ENCODE results near the gene RAD1. TPM values are rescaled to one million over a fixed set of nuclear protein-coding genes. Genes with fewer than 3 reads are reported as not detected.

RAD1 gene
- total RNA-seq, 4 donors from 2014 or later: 22.8 to 66.9 (median 30.2) TPM

DNA sequence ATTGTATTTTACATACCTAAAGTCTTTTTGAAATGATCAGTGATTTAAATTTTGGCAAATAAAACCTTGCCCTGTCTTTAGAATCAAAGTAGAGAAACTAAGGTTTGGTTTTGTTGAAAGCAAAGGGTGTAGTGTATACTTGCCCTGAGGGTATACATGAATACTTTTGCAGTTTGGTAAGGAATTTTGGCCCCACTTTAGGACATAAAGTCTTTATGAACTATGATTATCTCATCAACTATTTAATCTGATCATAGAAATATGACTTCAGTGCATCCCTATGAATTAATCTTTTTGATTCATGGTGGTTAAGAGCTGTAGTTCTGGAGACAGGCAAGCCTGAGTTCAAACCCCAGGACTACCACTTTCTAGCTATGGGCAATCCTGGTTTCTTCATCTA lies 17.7 kb downstream of the RAD1 start:
- no peak overlapping the region for H3K27ac ChIP-seq
- H3K4me3 ChIP-seq: no peak overlapping the region
- no peaks in the 10 kb centered on the region for H3K27me3 ChIP-seq
- no peak for ATAC-seq
- H3K4me1 ChIP-seq: peaks cover 0 to 7% (median 0%) of the 10 kb centered on the region in 3 donors
- H3K9me3 ChIP-seq: no peaks in the 10 kb centered on the region
- H3K36me3 ChIP-seq: peaks cover 0 to 21% of the 10 kb centered on the region in 2 donors
- TF ChIP-seq POLR2AphosphoS5 (IDR thresholded peaks at IDR 0.05) (no peak), POLR2A (IDR thresholded peaks at IDR 0.05) (no peak), EP300 (IDR thresholded peaks at IDR 0.05) (no peak)
- TF ChIP-seq, protein P1, sequence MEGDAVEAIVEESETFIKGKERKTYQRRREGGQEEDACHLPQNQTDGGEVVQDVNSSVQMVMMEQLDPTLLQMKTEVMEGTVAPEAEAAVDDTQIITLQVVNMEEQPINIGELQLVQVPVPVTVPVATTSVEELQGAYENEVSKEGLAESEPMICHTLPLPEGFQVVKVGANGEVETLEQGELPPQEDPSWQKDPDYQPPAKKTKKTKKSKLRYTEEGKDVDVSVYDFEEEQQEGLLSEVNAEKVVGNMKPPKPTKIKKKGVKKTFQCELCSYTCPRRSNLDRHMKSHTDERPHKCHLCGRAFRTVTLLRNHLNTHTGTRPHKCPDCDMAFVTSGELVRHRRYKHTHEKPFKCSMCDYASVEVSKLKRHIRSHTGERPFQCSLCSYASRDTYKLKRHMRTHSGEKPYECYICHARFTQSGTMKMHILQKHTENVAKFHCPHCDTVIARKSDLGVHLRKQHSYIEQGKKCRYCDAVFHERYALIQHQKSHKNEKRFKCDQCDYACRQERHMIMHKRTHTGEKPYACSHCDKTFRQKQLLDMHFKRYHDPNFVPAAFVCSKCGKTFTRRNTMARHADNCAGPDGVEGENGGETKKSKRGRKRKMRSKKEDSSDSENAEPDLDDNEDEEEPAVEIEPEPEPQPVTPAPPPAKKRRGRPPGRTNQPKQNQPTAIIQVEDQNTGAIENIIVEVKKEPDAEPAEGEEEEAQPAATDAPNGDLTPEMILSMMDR (IDR thresholded peaks at IDR 0.05): no peak

DNA sequence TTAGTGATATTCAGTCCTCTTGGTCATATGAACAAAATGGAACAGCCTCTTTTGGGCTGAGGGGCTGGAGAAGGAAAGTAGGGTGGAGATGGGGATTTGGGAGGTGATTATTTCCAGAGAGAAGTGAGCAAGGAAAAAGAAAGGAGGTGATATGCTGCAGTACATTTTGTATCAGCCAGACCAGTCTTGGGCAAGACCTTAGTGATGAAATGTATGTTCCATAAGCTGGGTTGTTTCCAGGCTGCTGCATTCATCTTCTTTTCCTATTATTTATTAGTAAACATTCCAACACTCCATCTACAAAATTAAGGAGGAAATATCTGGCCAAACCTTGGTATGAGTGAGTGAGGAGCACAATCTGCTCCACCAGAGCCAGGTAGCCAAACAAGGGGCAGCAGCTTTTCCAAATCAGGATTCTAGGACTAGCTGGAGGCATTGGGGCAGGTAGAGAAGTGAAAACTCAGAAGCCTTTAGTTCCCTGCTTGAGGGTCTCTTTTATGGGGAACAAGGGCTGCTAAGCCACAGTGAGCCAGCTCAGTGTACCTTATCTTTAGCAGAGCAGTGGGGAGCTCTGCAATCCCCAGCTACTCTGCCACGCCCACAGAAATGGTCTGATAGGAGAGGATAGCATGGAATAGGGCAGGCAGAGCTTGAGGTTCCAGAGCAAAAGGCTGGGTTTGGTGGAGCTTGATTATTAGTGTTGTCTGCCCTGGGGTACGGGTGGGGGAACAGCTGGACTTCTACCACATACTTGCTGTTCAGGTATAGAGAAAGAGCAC lies 19.5 kb downstream of the RAD1 start:
- Histone ChIP-seq H3K4me1 (peaks cover 0 to 7% (median 0%) of the 10 kb centered on the region in 3 donors), H3K36me3 (peaks cover 0 to 12% of the 10 kb centered on the region in 2 donors), H3K27ac (no peak overlapping the region), H3K27me3 (no peaks in the 10 kb centered on the region), H3K4me3 (no peak overlapping the region), H3K9me3 (no peaks in the 10 kb centered on the region)
- TF ChIP-seq POLR2AphosphoS5 (IDR thresholded peaks at IDR 0.05) (no peak), EP300 (IDR thresholded peaks at IDR 0.05) (no peak), POLR2A (IDR thresholded peaks at IDR 0.05) (no peak)
- TF ChIP-seq, protein P1 (IDR thresholded peaks at IDR 0.05): no peak
- WGBS, 2 donors (ENCODE audit: low coverage in 1 of 2): 70 to 83% methylated on average over 1 of the region's 2 CpGs
- ATAC-seq: no peak

DNA sequence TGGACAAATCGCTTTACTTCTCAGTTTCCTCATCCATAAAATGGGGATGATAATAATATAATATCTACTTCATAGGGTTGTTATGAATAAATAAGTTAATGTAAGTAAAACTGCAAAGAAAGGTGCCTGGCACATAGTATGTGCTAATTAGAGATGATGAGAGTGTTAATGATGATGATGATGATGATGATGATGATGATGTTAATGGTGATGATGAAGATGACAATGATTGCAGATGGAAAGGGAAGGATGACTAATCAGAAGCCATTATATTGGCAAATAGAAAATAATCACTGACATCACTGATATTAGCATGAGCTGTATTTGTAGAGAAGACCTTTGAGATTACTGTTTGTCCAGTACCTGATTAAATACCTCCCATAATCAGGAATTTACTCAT lies 20.6 kb downstream of the RAD1 start:
- peaks cover 0 to 12% of the 10 kb centered on the region in 2 donors for H3K36me3 ChIP-seq
- no peak overlapping the region for H3K4me3 ChIP-seq
- no peak for TF ChIP-seq POLR2A (IDR thresholded peaks at IDR 0.05)
- TF ChIP-seq EP300 (IDR thresholded peaks at IDR 0.05): no peak
- TF ChIP-seq, protein P1 (IDR thresholded peaks at IDR 0.05): no peak
- TF ChIP-seq POLR2AphosphoS5 (IDR thresholded peaks at IDR 0.05): no peak
- 92 to 100% methylated on average over 1 of the region's 1 CpG for WGBS, 2 donors (ENCODE audit: low coverage in 1 of 2)
- H3K4me1 ChIP-seq: peaks cover 0 to 7% (median 0%) of the 10 kb centered on the region in 3 donors
- H3K27ac ChIP-seq: no peak overlapping the region
- H3K9me3 ChIP-seq: no peaks in the 10 kb centered on the region
- ATAC-seq: no peak
- H3K27me3 ChIP-seq: no peaks in the 10 kb centered on the region

DNA sequence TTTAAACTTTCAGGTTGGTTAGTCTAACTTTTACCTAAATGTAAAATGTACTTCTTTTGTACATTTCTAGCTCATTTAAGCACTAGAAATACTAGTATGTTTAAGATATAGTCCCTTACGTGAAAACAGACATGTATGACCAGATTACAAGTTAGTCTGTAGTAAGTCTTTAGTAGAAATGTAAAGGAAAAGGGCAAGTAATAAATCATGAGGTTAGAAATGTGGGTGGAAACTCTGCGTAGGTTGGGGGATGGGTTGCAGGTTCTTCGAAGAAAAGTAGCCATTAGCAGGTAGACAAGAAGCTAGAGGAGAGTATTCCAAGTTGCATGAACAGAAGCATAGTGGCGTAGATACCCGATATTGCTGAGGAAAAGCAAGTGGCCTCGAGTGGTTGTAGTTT lies 22.9 kb downstream of the RAD1 start:
- ATAC-seq: no peak
- H3K9me3 ChIP-seq: no peaks in the 10 kb centered on the region
- no peak overlapping the region for H3K4me3 ChIP-seq
- no peaks in the 10 kb centered on the region for H3K27me3 ChIP-seq
- TF ChIP-seq EP300 (IDR thresholded peaks at IDR 0.05): no peak
- no peak for TF ChIP-seq POLR2AphosphoS5 (IDR thresholded peaks at IDR 0.05)
- TF ChIP-seq POLR2A (IDR thresholded peaks at IDR 0.05): no peak
- TF ChIP-seq, protein P1 (IDR thresholded peaks at IDR 0.05): no peak
- H3K27ac ChIP-seq: no peak overlapping the region
- H3K36me3 ChIP-seq: peaks cover 0 to 12% of the 10 kb centered on the region in 2 donors
- no peaks in the 10 kb centered on the region for H3K4me1 ChIP-seq
- WGBS, 2 donors (ENCODE audit: low coverage in 1 of 2): 85 to 87% methylated on average over 5 to 6 of the region's 6 CpGs

DNA sequence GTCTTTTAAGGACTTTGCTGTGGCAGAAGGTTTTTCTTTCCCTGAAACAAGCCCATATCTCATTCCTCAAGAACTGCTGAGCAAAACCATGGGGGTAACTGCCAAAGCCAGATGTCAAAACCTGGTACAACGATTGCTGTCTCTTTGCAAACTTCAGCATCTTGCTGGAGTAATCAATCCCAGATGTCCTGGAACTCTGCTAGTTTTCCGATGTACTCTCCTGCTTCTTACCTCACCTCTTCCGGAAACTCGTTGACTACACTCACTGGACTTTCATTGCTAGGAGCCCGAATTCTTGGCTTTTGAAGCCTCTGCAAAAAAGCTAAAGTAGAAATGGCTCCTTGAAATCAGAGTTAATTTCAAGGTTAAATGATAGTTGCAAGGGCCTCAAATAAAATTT lies 23.3 kb downstream of the RAD1 start:
- no peaks in the 10 kb centered on the region for H3K9me3 ChIP-seq
- H3K4me3 ChIP-seq: no peak overlapping the region
- no peak overlapping the region for H3K27ac ChIP-seq
- ATAC-seq: no peak
- H3K36me3 ChIP-seq: peaks cover 0 to 11% of the 10 kb centered on the region in 2 donors
- no peaks in the 10 kb centered on the region for H3K4me1 ChIP-seq
- no peak for TF ChIP-seq EP300 (IDR thresholded peaks at IDR 0.05)
- no peak for TF ChIP-seq POLR2A (IDR thresholded peaks at IDR 0.05)
- no peak for TF ChIP-seq POLR2AphosphoS5 (IDR thresholded peaks at IDR 0.05)
- TF ChIP-seq, protein P1 (IDR thresholded peaks at IDR 0.05): no peak
- 69 to 78% methylated on average over 4 to 5 of the region's 5 CpGs for WGBS, 2 donors (ENCODE audit: low coverage in 1 of 2)
- no peaks in the 10 kb centered on the region for H3K27me3 ChIP-seq
